Cardiac muscle cell (in vitro differentiated cells and primary cell): ENCODE data around the gene KIF26B. TPM values are rescaled to one million over a fixed set of nuclear protein-coding genes. Genes with fewer than 3 reads are reported as not detected.
A peak's percentile ranks its signal among the peaks of the same experiment; 100 is the strongest.

Source experiments
- DNase-seq, 2 donors: peaks; one replicate each; pipeline versions ENCODE4 v3.0.0 to v3.0.0-alpha.2; 2010 to 2017; ENCODE audit warnings: low read depth in 1 of 2, low spot score in 1 of 2
- H3K27ac ChIP-seq: fragments of 200-600 bp; sonication (generic); 2 replicates; pipeline ENCODE4 v1.5.1; 2016
- H3K27me3 ChIP-seq: fragments of 200-600 bp; sonication (generic); 2 replicates; pipeline ENCODE4 v1.6.0; 2016; ENCODE audit warnings: control low read depth
- H3K36me3 ChIP-seq: fragments of 200-600 bp; sonication (generic); 2 replicates; pipeline ENCODE4 v1.5.1; 2016; ENCODE audit warnings: control low read depth
- H3K4me1 ChIP-seq: fragments of 200-600 bp; sonication (generic); 2 replicates; pipeline ENCODE4 v1.8.1; 2017; ENCODE audit warnings: low read depth, mild to moderate bottlenecking, mixed run types
- H3K4me3 ChIP-seq: fragments of 200-600 bp; sonication (generic); 2 replicates; pipeline ENCODE4 v1.5.1; 2016; ENCODE audit warnings: mild to moderate bottlenecking
- H3K9me3 ChIP-seq: fragments of 200-600 bp; sonication (generic); 2 replicates; pipeline ENCODE4 v1.5.1; 2017; ENCODE audit warnings: low read depth, mild to moderate bottlenecking, control low read depth
- polyA plus RNA-seq: library from polyadenylated mRNA; unstranded; fragments of >200 nt; fragmentation: Nextera tagmentation; extraction: Ambion mirVana; gene quantifications from 2 replicates; pipeline ENCODE4 v1.2.1, GENCODE V29; 2016
- total RNA-seq: library from RNA; depleted of rRNA; stranded (reverse); fragments of >200 nt; gene quantifications from 2 replicates; pipeline ENCODE4 v1.2.3, GENCODE V29; 2016
- TF ChIP-seq, protein P1 (sequence below): IDR thresholded peaks from 2 replicates; pipeline ENCODE4 v1.5.1; 2012; ENCODE audit warnings: low read depth, mild to moderate bottlenecking, low read length

KIF26B gene
- total and polyA plus RNA-seq, 2 experiments from 2014 or later: 58.9 to 177 TPM

GRCh38 chr1:245448975-245449431 is 294.2 kb downstream of the KIF26B start:
- H3K36me3 ChIP-seq: no peaks in the 10 kb centered on the region
- peak in 1 of 2 donors; percentile 30 for DNase-seq
- H3K9me3 ChIP-seq: no peaks in the 10 kb centered on the region
- TF ChIP-seq, protein P1, sequence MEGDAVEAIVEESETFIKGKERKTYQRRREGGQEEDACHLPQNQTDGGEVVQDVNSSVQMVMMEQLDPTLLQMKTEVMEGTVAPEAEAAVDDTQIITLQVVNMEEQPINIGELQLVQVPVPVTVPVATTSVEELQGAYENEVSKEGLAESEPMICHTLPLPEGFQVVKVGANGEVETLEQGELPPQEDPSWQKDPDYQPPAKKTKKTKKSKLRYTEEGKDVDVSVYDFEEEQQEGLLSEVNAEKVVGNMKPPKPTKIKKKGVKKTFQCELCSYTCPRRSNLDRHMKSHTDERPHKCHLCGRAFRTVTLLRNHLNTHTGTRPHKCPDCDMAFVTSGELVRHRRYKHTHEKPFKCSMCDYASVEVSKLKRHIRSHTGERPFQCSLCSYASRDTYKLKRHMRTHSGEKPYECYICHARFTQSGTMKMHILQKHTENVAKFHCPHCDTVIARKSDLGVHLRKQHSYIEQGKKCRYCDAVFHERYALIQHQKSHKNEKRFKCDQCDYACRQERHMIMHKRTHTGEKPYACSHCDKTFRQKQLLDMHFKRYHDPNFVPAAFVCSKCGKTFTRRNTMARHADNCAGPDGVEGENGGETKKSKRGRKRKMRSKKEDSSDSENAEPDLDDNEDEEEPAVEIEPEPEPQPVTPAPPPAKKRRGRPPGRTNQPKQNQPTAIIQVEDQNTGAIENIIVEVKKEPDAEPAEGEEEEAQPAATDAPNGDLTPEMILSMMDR: no peak
- H3K4me1 ChIP-seq: peaks cover 26% of the 10 kb centered on the region
- H3K4me3 ChIP-seq: no peak overlapping the region
- H3K27ac ChIP-seq: peak overlapping the region; percentile 85
- no peaks in the 10 kb centered on the region for H3K27me3 ChIP-seq

DNA sequence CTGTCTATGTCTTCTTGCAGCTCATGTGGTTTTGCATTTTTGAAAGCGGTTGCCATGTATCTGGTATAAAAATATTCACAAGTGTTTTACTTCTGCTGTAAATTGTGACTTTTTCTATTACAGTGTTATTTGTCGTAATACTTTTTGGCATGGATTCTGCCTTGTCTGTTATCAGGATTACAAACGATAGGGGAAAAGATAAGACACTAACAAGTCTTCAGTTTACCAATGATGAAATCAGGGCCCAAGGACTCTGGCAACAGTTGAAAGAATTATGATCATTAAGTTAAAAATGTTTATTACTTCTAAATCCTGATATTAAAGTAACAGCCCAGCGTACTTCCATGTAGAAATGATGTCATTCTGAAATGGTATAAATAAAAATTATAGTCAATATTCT is 298.8 kb downstream of the KIF26B start:
- Histone ChIP-seq H3K9me3 (no peaks in the 10 kb centered on the region), H3K27ac (no peak overlapping the region), H3K4me3 (no peak overlapping the region), H3K27me3 (no peaks in the 10 kb centered on the region), H3K4me1 (peaks cover 24% of the 10 kb centered on the region), H3K36me3 (no peaks in the 10 kb centered on the region)
- no peak for DNase-seq
- TF ChIP-seq, protein P1: no peak

GRCh38 chr1:245454051-245454450 is 299.3 kb downstream of the KIF26B start:
- H3K27ac ChIP-seq: peak overlapping the region; percentile 59
- TF ChIP-seq, protein P1: no peak
- H3K4me3 ChIP-seq: no peak overlapping the region
- H3K9me3 ChIP-seq: no peaks in the 10 kb centered on the region
- no peaks in the 10 kb centered on the region for H3K27me3 ChIP-seq
- H3K4me1 ChIP-seq: peaks cover 24% of the 10 kb centered on the region
- DNase-seq: no peak
- no peaks in the 10 kb centered on the region for H3K36me3 ChIP-seq

GRCh38 chr1:245457562-245457961 is 302.8 kb downstream of the KIF26B start:
- DNase-seq: no peak
- no peaks in the 10 kb centered on the region for H3K27me3 ChIP-seq
- no peak overlapping the region for H3K27ac ChIP-seq
- TF ChIP-seq, protein P1: no peak
- no peak overlapping the region for H3K4me3 ChIP-seq
- no peaks in the 10 kb centered on the region for H3K9me3 ChIP-seq
- peaks cover 22% of the 10 kb centered on the region for H3K4me1 ChIP-seq
- no peaks in the 10 kb centered on the region for H3K36me3 ChIP-seq

- Histone ChIP-seq H3K27me3 (no peaks in the 10 kb centered on the region), H3K9me3 (no peaks in the 10 kb centered on the region), H3K36me3 (peaks cover 2% of the 10 kb centered on the region), H3K4me1 (peaks cover 22% of the 10 kb centered on the region), H3K27ac (no peak overlapping the region), H3K4me3 (no peak overlapping the region)
- TF ChIP-seq, protein P1: no peak
- DNase-seq: peak in 1 of 2 donors; percentile 14
Observed at GRCh38 chr1:245458234-245458633, 303.4 kb downstream of the KIF26B start.
